Neural cell (in vitro differentiated cells): ENCODE results near the gene SLC41A3. TPM values are rescaled to one million over a fixed set of nuclear protein-coding genes. Genes with fewer than 3 reads are reported as not detected.

Source experiments
- H2AFZ ChIP-seq: fragments of 200-600, 300-800 bp; sonication (generic), shearing (Covaris generic); 2 replicates; pipeline ENCODE4 v1.6.0; 2014; ENCODE audit warnings: low read depth, mild to moderate bottlenecking, antibody characterized with exemption, low read length, moderate library complexity
- H3F3A ChIP-seq: fragments of 200-600 bp; shearing (Covaris generic); 2 replicates; pipeline ENCODE4 v1.6.1; 2016; ENCODE audit warnings: mild to moderate bottlenecking, moderate library complexity, mixed read lengths, antibody characterized with exemption, low read length; ENCODE audit not compliant: insufficient read depth, poor library complexity, severe bottlenecking
- H3K27ac ChIP-seq: fragments of 200-600, 300-800 bp; sonication (generic), shearing (Covaris generic); 2 replicates; pipeline ENCODE4 v1.5.1; 2014; ENCODE audit warnings: mild to moderate bottlenecking, low read length, moderate library complexity
- H3K27me3 ChIP-seq: fragments of 300-800, 200-600 bp; sonication (generic), shearing (Covaris generic); 2 replicates; pipeline ENCODE4 v1.6.0; 2014; ENCODE audit warnings: mild to moderate bottlenecking, low read depth, low read length, moderate library complexity; ENCODE audit not compliant: insufficient read depth
- H3K36me3 ChIP-seq: fragments of 300-800, 200-600 bp; sonication (generic), shearing (Covaris generic); 2 replicates; pipeline ENCODE4 v1.5.1; 2014; ENCODE audit warnings: mild to moderate bottlenecking, antibody characterized with exemption, low read length, moderate library complexity; ENCODE audit not compliant: insufficient read depth
- H3K4me2 ChIP-seq: fragments of 300-800, 200-600 bp; sonication (generic), shearing (Covaris generic); 2 replicates; pipeline ENCODE4 v1.6.0; 2014; ENCODE audit warnings: mild to moderate bottlenecking, low read length
- H3K4me3 ChIP-seq: fragments of 300-800, 200-600 bp; sonication (generic), shearing (Covaris generic); 2 replicates; pipeline ENCODE4 v1.5.1; 2014; ENCODE audit warnings: mild to moderate bottlenecking, low read length, moderate library complexity
- H3K79me2 ChIP-seq: fragments of 200-600 bp; shearing (Covaris generic); replicated peaks from 2 replicates; pipeline ENCODE4 v1.6.0; 2014; ENCODE audit warnings: mild to moderate bottlenecking, low read length, moderate library complexity; ENCODE audit not compliant: insufficient read depth
- H3K9ac ChIP-seq: fragments of 300-800, 200-600 bp; sonication (generic), shearing (Covaris generic); 2 replicates; pipeline ENCODE4 v1.6.1; 2016; ENCODE audit warnings: mild to moderate bottlenecking, low read length, mixed read lengths
- H3K9me2 ChIP-seq: fragments of 200-600 bp; shearing (Covaris generic); 2 replicates; pipeline ENCODE4 v1.6.1; 2016; ENCODE audit warnings: mild to moderate bottlenecking, low read length, mixed read lengths; ENCODE audit not compliant: insufficient read depth
- H3K9me3 ChIP-seq: fragments of 200-600, 300-800 bp; sonication (generic), shearing (Covaris generic); 2 replicates; pipeline ENCODE4 v1.6.1; 2016; ENCODE audit warnings: mild to moderate bottlenecking, mixed run types, low read length, moderate library complexity, mixed read lengths
- H4K20me1 ChIP-seq: fragments of 200-600 bp; shearing (Covaris generic); 2 replicates; pipeline ENCODE4 v1.6.1; 2016; ENCODE audit warnings: mild to moderate bottlenecking, mixed run types; ENCODE audit not compliant: insufficient read depth
- EP300 ChIP-seq: fragments of 450-650 bp; conservative IDR thresholded peaks from 2 replicates; pipeline ENCODE4 v1.6.1; 2014; ENCODE audit warnings: antibody characterized with exemption, mild to moderate bottlenecking, moderate library complexity; ENCODE audit not compliant: poor library complexity, severe bottlenecking
- EZH2 ChIP-seq: fragments of 200-600, 300-800 bp; shearing (Covaris generic), sonication (generic); IDR thresholded peaks from 2 replicates; pipeline ENCODE4 v1.6.1; 2014; ENCODE audit warnings: antibody characterized with exemption, low read length, borderline replicate concordance, mild to moderate bottlenecking; ENCODE audit not compliant: insufficient read depth, poor library complexity, severe bottlenecking
- MXI1 ChIP-seq: fragments of 450-650 bp; conservative IDR thresholded peaks from 2 replicates; pipeline ENCODE4 v1.6.1; 2014; ENCODE audit warnings: antibody characterized with exemption, mild to moderate bottlenecking; ENCODE audit not compliant: poor library complexity, severe bottlenecking
- POLR2AphosphoS5 ChIP-seq: IDR thresholded peaks from 2 replicates; pipeline ENCODE4 v1.6.1; 2012
- RAD21 ChIP-seq: fragments of 450-650 bp; conservative IDR thresholded peaks from 2 replicates; pipeline ENCODE4 v1.6.1; 2014; ENCODE audit warnings: antibody characterized with exemption, mild to moderate bottlenecking, moderate library complexity
- SMC3 ChIP-seq: fragments of 450-650 bp; conservative IDR thresholded peaks from 2 replicates; pipeline ENCODE4 v1.6.1; 2014; ENCODE audit warnings: antibody characterized with exemption, mild to moderate bottlenecking, moderate library complexity; ENCODE audit not compliant: poor library complexity
- TAF1 ChIP-seq: IDR thresholded peaks from 2 replicates; pipeline ENCODE4 v1.6.1; 2012; ENCODE audit warnings: low read depth
- polyA plus RNA-seq: library from polyadenylated mRNA; depleted of rRNA; stranded (reverse); fragments of >200 nt; gene quantifications from 2 replicates; pipeline ENCODE4 v1.2.3, GENCODE V29; 2014
- TF ChIP-seq, protein P1 (sequence below): IDR thresholded peaks from 2 replicates; pipeline ENCODE4 v1.6.1; 2012; ENCODE audit warnings: borderline replicate concordance
- TF ChIP-seq, protein P2 (sequence below): fragments of 450-650 bp; IDR thresholded peaks from 2 replicates; pipeline ENCODE4 v1.5.1; 2014; ENCODE audit warnings: antibody characterized with exemption, mild to moderate bottlenecking, moderate library complexity; ENCODE audit not compliant: poor library complexity, severe bottlenecking

Gene SLC41A3
- polyA plus RNA-seq, 1 donor from 2014 or later: 80.0 TPM

DNA sequence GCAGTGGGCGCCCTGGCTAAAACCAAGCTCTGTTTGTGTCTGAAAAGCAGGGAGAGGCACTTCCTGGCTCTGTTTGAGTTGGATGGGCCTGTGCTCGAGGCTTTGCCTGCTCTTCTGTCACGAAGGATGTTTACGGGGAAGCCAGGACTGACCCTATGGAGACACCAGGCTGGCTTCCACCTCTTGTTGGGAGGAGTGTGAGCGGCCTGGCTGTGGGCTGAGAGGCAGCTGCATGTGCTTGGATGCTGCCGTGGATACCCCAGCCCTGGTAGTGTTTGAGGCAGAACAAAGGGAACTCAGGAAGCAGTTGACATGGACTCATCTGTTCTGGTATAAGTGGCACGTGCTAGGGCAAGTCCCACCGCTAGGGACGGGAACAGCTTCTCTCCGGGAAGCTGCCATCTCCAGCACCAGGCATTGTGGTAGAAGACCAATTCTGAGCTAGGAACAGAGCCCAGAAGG lies 17.6 kb upstream of the SLC41A3 start:
- TF ChIP-seq, protein P1, sequence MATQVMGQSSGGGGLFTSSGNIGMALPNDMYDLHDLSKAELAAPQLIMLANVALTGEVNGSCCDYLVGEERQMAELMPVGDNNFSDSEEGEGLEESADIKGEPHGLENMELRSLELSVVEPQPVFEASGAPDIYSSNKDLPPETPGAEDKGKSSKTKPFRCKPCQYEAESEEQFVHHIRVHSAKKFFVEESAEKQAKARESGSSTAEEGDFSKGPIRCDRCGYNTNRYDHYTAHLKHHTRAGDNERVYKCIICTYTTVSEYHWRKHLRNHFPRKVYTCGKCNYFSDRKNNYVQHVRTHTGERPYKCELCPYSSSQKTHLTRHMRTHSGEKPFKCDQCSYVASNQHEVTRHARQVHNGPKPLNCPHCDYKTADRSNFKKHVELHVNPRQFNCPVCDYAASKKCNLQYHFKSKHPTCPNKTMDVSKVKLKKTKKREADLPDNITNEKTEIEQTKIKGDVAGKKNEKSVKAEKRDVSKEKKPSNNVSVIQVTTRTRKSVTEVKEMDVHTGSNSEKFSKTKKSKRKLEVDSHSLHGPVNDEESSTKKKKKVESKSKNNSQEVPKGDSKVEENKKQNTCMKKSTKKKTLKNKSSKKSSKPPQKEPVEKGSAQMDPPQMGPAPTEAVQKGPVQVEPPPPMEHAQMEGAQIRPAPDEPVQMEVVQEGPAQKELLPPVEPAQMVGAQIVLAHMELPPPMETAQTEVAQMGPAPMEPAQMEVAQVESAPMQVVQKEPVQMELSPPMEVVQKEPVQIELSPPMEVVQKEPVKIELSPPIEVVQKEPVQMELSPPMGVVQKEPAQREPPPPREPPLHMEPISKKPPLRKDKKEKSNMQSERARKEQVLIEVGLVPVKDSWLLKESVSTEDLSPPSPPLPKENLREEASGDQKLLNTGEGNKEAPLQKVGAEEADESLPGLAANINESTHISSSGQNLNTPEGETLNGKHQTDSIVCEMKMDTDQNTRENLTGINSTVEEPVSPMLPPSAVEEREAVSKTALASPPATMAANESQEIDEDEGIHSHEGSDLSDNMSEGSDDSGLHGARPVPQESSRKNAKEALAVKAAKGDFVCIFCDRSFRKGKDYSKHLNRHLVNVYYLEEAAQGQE: no peak
- TF ChIP-seq MXI1 (no peak), TAF1 (no peak), EP300 (no peak), SMC3 (no peak), POLR2AphosphoS5 (no peak), RAD21 (no peak), EZH2 (no peak)
- TF ChIP-seq, protein P2, sequence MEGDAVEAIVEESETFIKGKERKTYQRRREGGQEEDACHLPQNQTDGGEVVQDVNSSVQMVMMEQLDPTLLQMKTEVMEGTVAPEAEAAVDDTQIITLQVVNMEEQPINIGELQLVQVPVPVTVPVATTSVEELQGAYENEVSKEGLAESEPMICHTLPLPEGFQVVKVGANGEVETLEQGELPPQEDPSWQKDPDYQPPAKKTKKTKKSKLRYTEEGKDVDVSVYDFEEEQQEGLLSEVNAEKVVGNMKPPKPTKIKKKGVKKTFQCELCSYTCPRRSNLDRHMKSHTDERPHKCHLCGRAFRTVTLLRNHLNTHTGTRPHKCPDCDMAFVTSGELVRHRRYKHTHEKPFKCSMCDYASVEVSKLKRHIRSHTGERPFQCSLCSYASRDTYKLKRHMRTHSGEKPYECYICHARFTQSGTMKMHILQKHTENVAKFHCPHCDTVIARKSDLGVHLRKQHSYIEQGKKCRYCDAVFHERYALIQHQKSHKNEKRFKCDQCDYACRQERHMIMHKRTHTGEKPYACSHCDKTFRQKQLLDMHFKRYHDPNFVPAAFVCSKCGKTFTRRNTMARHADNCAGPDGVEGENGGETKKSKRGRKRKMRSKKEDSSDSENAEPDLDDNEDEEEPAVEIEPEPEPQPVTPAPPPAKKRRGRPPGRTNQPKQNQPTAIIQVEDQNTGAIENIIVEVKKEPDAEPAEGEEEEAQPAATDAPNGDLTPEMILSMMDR: no peak
- Histone ChIP-seq H3K9me2 (no peaks in the 10 kb centered on the region), H3K27ac (no peak overlapping the region), H3K27me3 (no peaks in the 10 kb centered on the region), H3K9ac (no peak overlapping the region), H3K9me3 (no peaks in the 10 kb centered on the region), H2AFZ (no peak overlapping the region), H4K20me1 (no peaks in the 10 kb centered on the region), H3K4me3 (no peak overlapping the region), H3F3A (no peaks in the 10 kb centered on the region), H3K36me3 (no peaks in the 10 kb centered on the region), H3K79me2 (no peaks in the 10 kb centered on the region), H3K4me2 (no peak overlapping the region)

DNA sequence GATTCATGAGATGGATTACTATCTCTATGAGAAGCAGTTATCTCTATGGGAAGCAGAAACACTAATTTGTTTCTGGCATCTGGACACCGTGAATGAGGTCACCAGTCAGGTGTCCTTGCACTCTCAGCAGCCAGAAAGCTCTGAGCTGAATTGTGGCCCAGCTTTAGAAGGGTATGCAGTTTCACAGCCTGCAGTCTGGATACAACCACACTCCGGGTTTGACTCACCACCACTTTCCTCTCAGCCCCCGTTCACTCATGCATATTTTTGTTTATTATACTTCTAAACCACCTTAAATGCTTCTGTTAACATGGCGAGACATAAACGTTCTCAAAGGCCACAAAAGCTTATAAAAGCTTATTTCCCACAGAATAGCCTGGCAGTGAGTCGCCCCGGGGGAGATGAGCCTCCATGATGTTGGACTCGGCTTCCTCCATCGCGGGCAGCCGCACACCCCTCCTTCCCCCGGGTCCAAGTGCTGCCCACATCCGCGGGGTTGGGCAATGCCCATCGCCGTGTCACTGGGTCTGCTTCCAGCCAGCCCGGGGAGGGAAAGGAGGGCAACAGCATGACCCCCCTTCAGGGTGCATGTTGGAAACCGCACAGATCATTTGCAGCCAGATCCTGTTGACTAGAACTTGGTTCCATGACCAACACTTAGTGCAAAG lies 16.8 kb upstream of the SLC41A3 start:
- H3K9ac ChIP-seq: no peak overlapping the region
- H3F3A ChIP-seq: no peaks in the 10 kb centered on the region
- H3K79me2 ChIP-seq: no peaks in the 10 kb centered on the region
- H3K4me2 ChIP-seq: no peak overlapping the region
- no peak overlapping the region for H2AFZ ChIP-seq
- H3K27me3 ChIP-seq: no peaks in the 10 kb centered on the region
- H3K9me2 ChIP-seq: no peaks in the 10 kb centered on the region
- no peaks in the 10 kb centered on the region for H3K9me3 ChIP-seq
- no peaks in the 10 kb centered on the region for H3K36me3 ChIP-seq
- no peak for TF ChIP-seq POLR2AphosphoS5
- TF ChIP-seq EP300: no peak
- no peak for TF ChIP-seq TAF1
- TF ChIP-seq MXI1: no peak
- TF ChIP-seq RAD21: no peak
- TF ChIP-seq, protein P1: no peak
- H3K27ac ChIP-seq: no peak overlapping the region
- no peaks in the 10 kb centered on the region for H4K20me1 ChIP-seq
- H3K4me3 ChIP-seq: no peak overlapping the region
